Thyroid gland (tissue), 4 donors: Measurements from ENCODE around the gene PROCR. TPM values are rescaled to one million over a fixed set of nuclear protein-coding genes. Genes with fewer than 3 reads are reported as not detected.

Experiments
- DNase-seq, 2 donors: peaks; one replicate each; pipeline ENCODE4 v3.0.0-alpha.2; 2019
- H3K27ac ChIP-seq, 3 donors: fragments of 200-600 bp; sonication (generic); 1 replicate in 2 of 3; 2 replicates in 1 of 3; pipeline ENCODE4 v1.5.1; 2016 to 2019; ENCODE audit warnings: mild to moderate bottlenecking in 1 of 3, moderate library complexity in 1 of 3
- H3K27me3 ChIP-seq: fragments of 200-600 bp; sonication (generic); one replicate; pipeline ENCODE4 v1.5.1; 2019
- H3K36me3 ChIP-seq, 2 donors: fragments of 200-600 bp; sonication (generic); one replicate each; pipeline ENCODE4 v1.5.1; 2016 to 2019
- H3K4me1 ChIP-seq, 2 donors: fragments of 200-600 bp; sonication (generic); one replicate each; pipeline ENCODE4 v1.5.1; 2017 to 2019
- H3K4me3 ChIP-seq, 3 donors: fragments of 200-600 bp; sonication (generic); replicated peaks in 1 of 3; 1 replicate in 2 of 3; 2 replicates in 1 of 3; pipeline ENCODE4 v1.5.1; 2016; ENCODE audit warnings: mild to moderate bottlenecking in 1 of 3
- H3K9me3 ChIP-seq: fragments of 200-600 bp; sonication (generic); one replicate; pipeline ENCODE4 v1.5.1; 2017
- POLR2A ChIP-seq, 2 donors: fragments of 450-650 bp; IDR thresholded peaks; one replicate each; pipeline ENCODE4 v1.6.1; 2017; ENCODE audit warnings: antibody characterized with exemption in 2 of 2, mild to moderate bottlenecking in 2 of 2, moderate library complexity in 1 of 2
- WGBS, 2 donors: methylation state at CpG; one replicate each; pipeline ENCODE4 v1.1.5; 2017; 5-methylcytosine and 5-hydroxymethylcytosine counted together
- intact Hi-C: fragments of 100-400 bp; cut with DNase I; formaldehyde crosslinking; loops from one replicate; pipeline ENCODE4 v1.15.1; 2023
- total RNA-seq, 4 donors: library from RNA; depleted of rRNA; stranded (reverse); fragments of >200 nt; gene quantifications; one replicate each; pipeline ENCODE4 v1.2.3, GENCODE V29; 2016
- TF ChIP-seq, protein P1 (sequence below), 6 experiments: fragments of 200-600 bp in 3 of 6; fragments of 450-650 bp in 3 of 6; sonication (generic) in 3 of 6; IDR thresholded peaks; one replicate each; pipeline ENCODE4 v1.5.1; 2016 to 2019; ENCODE audit warnings: antibody characterized with exemption in 6 of 6, mild to moderate bottlenecking in 2 of 6, inconsistent platforms in 1 of 6, moderate library complexity in 1 of 6

PROCR gene
- total RNA-seq, 4 donors from 2014 or later = 11.2 to 56.0 (median 37.9) TPM

DNA sequence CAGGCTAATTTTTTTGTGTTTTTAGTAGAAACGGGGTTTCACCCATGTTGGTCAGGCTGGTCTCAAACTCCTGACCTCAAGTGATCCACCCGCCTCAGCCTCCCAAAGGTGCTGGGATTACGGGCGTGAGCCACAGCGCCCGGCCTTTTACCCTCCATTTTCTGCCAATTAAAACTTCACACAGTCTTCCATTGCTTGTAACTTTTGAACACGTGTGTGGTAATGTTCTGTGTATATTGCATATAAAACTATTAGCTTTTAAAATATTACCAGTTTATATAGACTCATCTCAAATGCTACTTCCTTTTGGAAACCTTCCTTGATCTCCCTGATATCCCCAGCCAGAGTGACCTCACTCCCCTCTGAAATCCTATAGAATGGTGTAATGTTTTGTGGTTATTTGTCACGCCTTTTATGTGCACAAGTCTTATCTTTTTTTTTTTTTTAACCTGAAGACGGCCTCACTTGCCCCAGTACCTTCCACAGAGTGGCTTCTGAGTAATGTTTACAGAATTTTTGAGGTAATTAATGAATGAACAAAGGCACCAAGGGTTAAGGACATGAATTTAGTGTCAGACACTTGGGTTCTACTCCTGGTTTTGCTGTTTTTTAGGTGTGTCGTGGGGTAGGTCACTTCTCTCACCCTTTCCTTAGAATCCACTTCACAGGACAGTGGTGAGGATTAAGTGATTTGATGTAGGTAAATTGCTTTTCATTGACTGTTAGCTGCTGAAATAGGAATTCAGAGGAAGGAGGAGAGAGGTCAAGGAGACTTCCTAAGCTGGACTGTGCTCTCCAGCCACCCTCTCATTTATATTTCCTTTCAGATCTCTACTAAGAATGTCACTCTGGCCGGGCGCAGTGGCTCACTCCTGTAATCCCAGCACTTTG lies 43.4 kb downstream of the PROCR start:
- no peak for DNase-seq
- WGBS, 2 donors = 93 to 94% methylated on average over 12 of the region's 12 CpGs
- Histone ChIP-seq H3K27ac (no peak overlapping the region), H3K9me3 (no peaks in the 10 kb centered on the region), H3K4me1 (no peaks in the 10 kb centered on the region), H3K27me3 (no peaks in the 10 kb centered on the region), H3K36me3 (no peaks in the 10 kb centered on the region), H3K4me3 (no peak overlapping the region)
- TF ChIP-seq, protein P1, sequence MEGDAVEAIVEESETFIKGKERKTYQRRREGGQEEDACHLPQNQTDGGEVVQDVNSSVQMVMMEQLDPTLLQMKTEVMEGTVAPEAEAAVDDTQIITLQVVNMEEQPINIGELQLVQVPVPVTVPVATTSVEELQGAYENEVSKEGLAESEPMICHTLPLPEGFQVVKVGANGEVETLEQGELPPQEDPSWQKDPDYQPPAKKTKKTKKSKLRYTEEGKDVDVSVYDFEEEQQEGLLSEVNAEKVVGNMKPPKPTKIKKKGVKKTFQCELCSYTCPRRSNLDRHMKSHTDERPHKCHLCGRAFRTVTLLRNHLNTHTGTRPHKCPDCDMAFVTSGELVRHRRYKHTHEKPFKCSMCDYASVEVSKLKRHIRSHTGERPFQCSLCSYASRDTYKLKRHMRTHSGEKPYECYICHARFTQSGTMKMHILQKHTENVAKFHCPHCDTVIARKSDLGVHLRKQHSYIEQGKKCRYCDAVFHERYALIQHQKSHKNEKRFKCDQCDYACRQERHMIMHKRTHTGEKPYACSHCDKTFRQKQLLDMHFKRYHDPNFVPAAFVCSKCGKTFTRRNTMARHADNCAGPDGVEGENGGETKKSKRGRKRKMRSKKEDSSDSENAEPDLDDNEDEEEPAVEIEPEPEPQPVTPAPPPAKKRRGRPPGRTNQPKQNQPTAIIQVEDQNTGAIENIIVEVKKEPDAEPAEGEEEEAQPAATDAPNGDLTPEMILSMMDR (IDR thresholded peaks at IDR 0.05) = no peak
- TF ChIP-seq POLR2A (IDR thresholded peaks at IDR 0.05) = no peak
- intact Hi-C loops = no loop called here

GRCh38 chr20:35216541-35216940 lies 44.7 kb downstream of the PROCR start:
- Histone ChIP-seq H3K36me3 (no peaks in the 10 kb centered on the region), H3K9me3 (no peaks in the 10 kb centered on the region), H3K4me3 (no peak overlapping the region), H3K27me3 (no peaks in the 10 kb centered on the region), H3K4me1 (no peaks in the 10 kb centered on the region), H3K27ac (no peak overlapping the region)
- intact Hi-C loops = no loop called here
- no peak for TF ChIP-seq POLR2A (IDR thresholded peaks at IDR 0.05)
- TF ChIP-seq, protein P1 (IDR thresholded peaks at IDR 0.05) = no peak
- DNase-seq = no peak
- 86 to 88% methylated on average over 5 of the region's 5 CpGs for WGBS, 2 donors

DNA sequence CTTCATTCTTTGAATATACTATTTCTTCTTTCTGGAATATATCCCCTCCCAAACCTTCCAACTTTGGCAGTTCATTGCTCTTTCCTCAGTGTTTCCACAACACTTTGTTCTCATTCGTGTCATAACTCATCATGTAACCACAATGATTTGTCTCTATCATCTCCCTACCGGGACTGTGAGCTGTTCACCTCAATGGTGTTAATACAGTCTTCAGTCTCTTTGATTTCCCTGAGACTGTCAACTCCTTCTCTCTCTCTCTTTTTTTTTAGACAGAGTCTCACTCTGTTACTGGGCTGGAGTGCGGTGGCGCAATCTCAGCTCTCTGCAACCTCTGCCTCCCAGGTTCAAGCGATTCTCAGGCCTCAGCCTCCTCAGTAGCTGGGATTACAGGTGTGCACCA lies 52.1 kb downstream of the PROCR start:
- DNase-seq = no peak
- Histone ChIP-seq H3K36me3 (no peaks in the 10 kb centered on the region), H3K9me3 (no peaks in the 10 kb centered on the region), H3K4me1 (peaks cover 0 to 5% of the 10 kb centered on the region in 2 donors), H3K27me3 (no peaks in the 10 kb centered on the region), H3K4me3 (no peak overlapping the region), H3K27ac (no peak overlapping the region)
- intact Hi-C loops = no loop called here
- TF ChIP-seq, protein P1 (IDR thresholded peaks at IDR 0.05) = no peak
- no peak for TF ChIP-seq POLR2A (IDR thresholded peaks at IDR 0.05)
- WGBS, 2 donors = 92 to 97% methylated on average over 5 of the region's 5 CpGs

GRCh38 chr20:35224536-35224935 lies 52.7 kb downstream of the PROCR start:
- no peak for DNase-seq
- Histone ChIP-seq H3K27ac (no peak overlapping the region), H3K27me3 (no peaks in the 10 kb centered on the region), H3K9me3 (no peaks in the 10 kb centered on the region), H3K4me1 (peaks cover 0 to 5% of the 10 kb centered on the region in 2 donors), H3K4me3 (no peak overlapping the region), H3K36me3 (no peaks in the 10 kb centered on the region)
- TF ChIP-seq, protein P1 (IDR thresholded peaks at IDR 0.05) = no peak
- TF ChIP-seq POLR2A (IDR thresholded peaks at IDR 0.05) = no peak
- intact Hi-C loops = no loop called here
- 95 to 97% methylated on average over 5 of the region's 5 CpGs for WGBS, 2 donors
